Measurements from ENCODE around the gene EBF4.

Gene EBF4

GRCh38 chr20:2656471-2657117 lies 36.0 kb upstream of the EBF4 start:
- H3K36me3 ChIP-seq (ENCODE audit: control insufficient read depth in 1 of 2, insufficient read depth in 2 of 2, low read length in 2 of 2) = peaks cover 57 to 76% of the 10 kb centered on the region in 2 donors
- peaks cover 6 to 13% of the 10 kb centered on the region in 2 donors for H3K4me1 ChIP-seq (ENCODE audit: control insufficient read depth in 1 of 2, insufficient read depth in 2 of 2, low read length in 2 of 2)
- no peaks in the 10 kb centered on the region for H3K9me3 ChIP-seq (ENCODE audit: control insufficient read depth in 1 of 2, low read length in 2 of 2)
- no peak overlapping the region for H3K27ac ChIP-seq (ENCODE audit: low read length)
- H3K4me3 ChIP-seq (ENCODE audit: low read depth in 1 of 2, low read length in 2 of 2) = no peak overlapping the region
- H3K27me3 ChIP-seq (ENCODE audit: low read depth, low read length) = no peaks in the 10 kb centered on the region

GRCh38 chr20:2657241-2657640 lies 35.3 kb upstream of the EBF4 start:
- Histone ChIP-seq H3K27ac (ENCODE audit: low read length) (no peak overlapping the region), H3K4me1 (ENCODE audit: control insufficient read depth in 1 of 2, insufficient read depth in 2 of 2, low read length in 2 of 2) (peaks cover 6 to 13% of the 10 kb centered on the region in 2 donors), H3K27me3 (ENCODE audit: low read depth, low read length) (no peaks in the 10 kb centered on the region), H3K4me3 (ENCODE audit: low read depth in 1 of 2, low read length in 2 of 2) (no peak overlapping the region), H3K9me3 (ENCODE audit: control insufficient read depth in 1 of 2, low read length in 2 of 2) (no peaks in the 10 kb centered on the region), H3K36me3 (ENCODE audit: control insufficient read depth in 1 of 2, insufficient read depth in 2 of 2, low read length in 2 of 2) (peaks cover 64 to 82% of the 10 kb centered on the region in 2 donors)

- H3K27ac ChIP-seq (ENCODE audit: low read length) = no peak overlapping the region
- H3K9me3 ChIP-seq (ENCODE audit: control insufficient read depth in 1 of 2, low read length in 2 of 2) = no peaks in the 10 kb centered on the region
- H3K36me3 ChIP-seq (ENCODE audit: control insufficient read depth in 1 of 2, insufficient read depth in 2 of 2, low read length in 2 of 2) = peaks cover 64 to 85% of the 10 kb centered on the region in 2 donors
- H3K4me3 ChIP-seq (ENCODE audit: low read depth in 1 of 2, low read length in 2 of 2) = no peak overlapping the region
- H3K27me3 ChIP-seq (ENCODE audit: low read depth, low read length) = no peaks in the 10 kb centered on the region
- H3K4me1 ChIP-seq (ENCODE audit: control insufficient read depth in 1 of 2, insufficient read depth in 2 of 2, low read length in 2 of 2) = peaks cover 6 to 13% of the 10 kb centered on the region in 2 donors
Measured at GRCh38 chr20:2657674-2658073, 34.9 kb upstream of the EBF4 start.

GRCh38 chr20:2658414-2659354 lies 33.9 kb upstream of the EBF4 start:
- Histone ChIP-seq H3K27me3 (ENCODE audit: low read depth, low read length) (no peaks in the 10 kb centered on the region), H3K36me3 (ENCODE audit: control insufficient read depth in 1 of 2, insufficient read depth in 2 of 2, low read length in 2 of 2) (peaks cover 64 to 85% of the 10 kb centered on the region in 2 donors)

GRCh38 chr20:2659547-2659946 lies 33.0 kb upstream of the EBF4 start:
- H3K9me3 ChIP-seq (ENCODE audit: control insufficient read depth in 1 of 2, low read length in 2 of 2) = no peaks in the 10 kb centered on the region
- no peak overlapping the region for H3K4me3 ChIP-seq (ENCODE audit: low read depth in 1 of 2, low read length in 2 of 2)
- H3K36me3 ChIP-seq (ENCODE audit: control insufficient read depth in 1 of 2, insufficient read depth in 2 of 2, low read length in 2 of 2) = peaks cover 62 to 79% of the 10 kb centered on the region in 2 donors
- H3K27ac ChIP-seq (ENCODE audit: low read length) = no peak overlapping the region
- peaks cover 6 to 10% of the 10 kb centered on the region in 2 donors for H3K4me1 ChIP-seq (ENCODE audit: control insufficient read depth in 1 of 2, insufficient read depth in 2 of 2, low read length in 2 of 2)
- no peaks in the 10 kb centered on the region for H3K27me3 ChIP-seq (ENCODE audit: low read depth, low read length)

More at GRCh38 chr20:2658414-2659354, 33.9 kb upstream of the EBF4 start:
- Histone ChIP-seq H3K4me3 (ENCODE audit: low read depth in 1 of 2, low read length in 2 of 2) (no peak overlapping the region), H3K4me1 (ENCODE audit: control insufficient read depth in 1 of 2, insufficient read depth in 2 of 2, low read length in 2 of 2) (peaks cover 12 to 16% of the 10 kb centered on the region in 2 donors), H3K27ac (ENCODE audit: low read length) (no peak overlapping the region), H3K9me3 (ENCODE audit: control insufficient read depth in 1 of 2, low read length in 2 of 2) (no peaks in the 10 kb centered on the region)

GRCh38 chr20:2663364-2663886 lies 29.2 kb upstream of the EBF4 start:
- no peaks in the 10 kb centered on the region for H3K27me3 ChIP-seq (ENCODE audit: low read depth, low read length)
- H3K27ac ChIP-seq (ENCODE audit: low read length) = peak overlapping the region; percentile 100
- H3K9me3 ChIP-seq (ENCODE audit: control insufficient read depth in 1 of 2, low read length in 2 of 2) = no peaks in the 10 kb centered on the region
- peaks cover 30 to 40% of the 10 kb centered on the region in 2 donors for H3K36me3 ChIP-seq (ENCODE audit: control insufficient read depth in 1 of 2, insufficient read depth in 2 of 2, low read length in 2 of 2)
- H3K4me3 ChIP-seq (ENCODE audit: low read depth in 1 of 2, low read length in 2 of 2) = peak overlapping the region; percentile 92 to 99
- peaks cover 6 to 10% of the 10 kb centered on the region in 2 donors for H3K4me1 ChIP-seq (ENCODE audit: control insufficient read depth in 1 of 2, insufficient read depth in 2 of 2, low read length in 2 of 2)

GRCh38 chr20:2663887-2664719 lies 28.5 kb upstream of the EBF4 start, which contains the start of gene IDH3B:
TSS of gene IDH3B (minus strand) at chr20:2664216. CDS start at chr20:2664188, 28 bp downstream.
- Histone ChIP-seq H3K36me3 (ENCODE audit: control insufficient read depth in 1 of 2, insufficient read depth in 2 of 2, low read length in 2 of 2) (peaks cover 23 to 34% of the 10 kb centered on the region in 2 donors), H3K27ac (ENCODE audit: low read length) (peak within 1 kb of the TSS; percentile 100), H3K4me3 (ENCODE audit: low read depth in 1 of 2, low read length in 2 of 2) (peak within 1 kb of the TSS; percentile 92 to 99), H3K27me3 (ENCODE audit: low read depth, low read length) (no peaks in the 10 kb centered on the region), H3K4me1 (ENCODE audit: control insufficient read depth in 1 of 2, insufficient read depth in 2 of 2, low read length in 2 of 2) (peaks cover 6 to 10% of the 10 kb centered on the region in 2 donors), H3K9me3 (ENCODE audit: control insufficient read depth in 1 of 2, low read length in 2 of 2) (no peaks in the 10 kb centered on the region)

GRCh38 chr20:2671977-2672376 lies 20.6 kb upstream of the EBF4 start:
- no peak overlapping the region for H3K4me3 ChIP-seq (ENCODE audit: low read depth in 1 of 2, low read length in 2 of 2)
- no peaks in the 10 kb centered on the region for H3K27me3 ChIP-seq (ENCODE audit: low read depth, low read length)
- H3K36me3 ChIP-seq (ENCODE audit: control insufficient read depth in 1 of 2, insufficient read depth in 2 of 2, low read length in 2 of 2) = no peaks in the 10 kb centered on the region
- H3K27ac ChIP-seq (ENCODE audit: low read length) = no peak overlapping the region
- no peaks in the 10 kb centered on the region for H3K9me3 ChIP-seq (ENCODE audit: control insufficient read depth in 1 of 2, low read length in 2 of 2)
- H3K4me1 ChIP-seq (ENCODE audit: control insufficient read depth in 1 of 2, insufficient read depth in 2 of 2, low read length in 2 of 2) = no peaks in the 10 kb centered on the region

- no peaks in the 10 kb centered on the region for H3K36me3 ChIP-seq (ENCODE audit: control insufficient read depth in 1 of 2, insufficient read depth in 2 of 2, low read length in 2 of 2)
- H3K27ac ChIP-seq (ENCODE audit: low read length) = no peak overlapping the region
- H3K9me3 ChIP-seq (ENCODE audit: control insufficient read depth in 1 of 2, low read length in 2 of 2) = no peaks in the 10 kb centered on the region
- no peaks in the 10 kb centered on the region for H3K27me3 ChIP-seq (ENCODE audit: low read depth, low read length)
- H3K4me1 ChIP-seq (ENCODE audit: control insufficient read depth in 1 of 2, insufficient read depth in 2 of 2, low read length in 2 of 2) = no peaks in the 10 kb centered on the region
- no peak overlapping the region for H3K4me3 ChIP-seq (ENCODE audit: low read depth in 1 of 2, low read length in 2 of 2)
Measured at GRCh38 chr20:2672446-2672845, 20.1 kb upstream of the EBF4 start.

GRCh38 chr20:2673453-2673852 lies 19.1 kb upstream of the EBF4 start:
- H3K36me3 ChIP-seq (ENCODE audit: control insufficient read depth in 1 of 2, insufficient read depth in 2 of 2, low read length in 2 of 2) = no peaks in the 10 kb centered on the region
- H3K4me3 ChIP-seq (ENCODE audit: low read depth in 1 of 2, low read length in 2 of 2) = no peak overlapping the region
- H3K9me3 ChIP-seq (ENCODE audit: control insufficient read depth in 1 of 2, low read length in 2 of 2) = no peaks in the 10 kb centered on the region
- no peak overlapping the region for H3K27ac ChIP-seq (ENCODE audit: low read length)
- no peaks in the 10 kb centered on the region for H3K4me1 ChIP-seq (ENCODE audit: control insufficient read depth in 1 of 2, insufficient read depth in 2 of 2, low read length in 2 of 2)
- no peaks in the 10 kb centered on the region for H3K27me3 ChIP-seq (ENCODE audit: low read depth, low read length)
